IPS DF 6.9 (cell line): ENCODE results near the gene GDF15.
"Not testable (repeated sequence)": the region's sequence is repeated elsewhere in the genome, so short reads cannot be mapped to it uniquely, and the experiment has no call there.

ENCODE experiments used
- DNase-seq: peaks from one replicate; pipeline ENCODE4 v3.0.0-alpha.2; 2013; ENCODE audit warnings: low read depth, low spot score
- H3K27ac ChIP-seq: one replicate; pipeline ENCODE4 v1.5.1; 2013; ENCODE audit warnings: low read length, control low read depth
- H3K27me3 ChIP-seq: 2 replicates; pipeline ENCODE4 v1.6.1; 2013; ENCODE audit warnings: mild to moderate bottlenecking, low read length; ENCODE audit not compliant: control insufficient read depth, insufficient read depth
- H3K36me3 ChIP-seq: 2 replicates; pipeline ENCODE4 v1.6.1; 2013; ENCODE audit warnings: low read length; ENCODE audit not compliant: control insufficient read depth, insufficient read depth
- H3K4me1 ChIP-seq: 2 replicates; pipeline ENCODE4 v1.6.1; 2013; ENCODE audit warnings: low read length; ENCODE audit not compliant: control insufficient read depth, insufficient read depth
- H3K4me3 ChIP-seq: 2 replicates; pipeline ENCODE4 v1.5.1; 2013; ENCODE audit warnings: mild to moderate bottlenecking, low read length
- H3K9me3 ChIP-seq: 2 replicates; pipeline ENCODE4 v1.6.1; 2013; ENCODE audit warnings: low read length, inconsistent platforms; ENCODE audit not compliant: control insufficient read depth, insufficient read depth
- WGBS: extraction: QIAGEN DNeasy Blood & Tissue Kit; methylation state at CpG from one replicate; pipeline ENCODE4 v1.1.7; 2013; ENCODE audit warnings: mixed read lengths, missing lambda C conversion rate; ENCODE audit not compliant: insufficient read length, insufficient coverage; 5-methylcytosine and 5-hydroxymethylcytosine counted together

GDF15 gene

DNA sequence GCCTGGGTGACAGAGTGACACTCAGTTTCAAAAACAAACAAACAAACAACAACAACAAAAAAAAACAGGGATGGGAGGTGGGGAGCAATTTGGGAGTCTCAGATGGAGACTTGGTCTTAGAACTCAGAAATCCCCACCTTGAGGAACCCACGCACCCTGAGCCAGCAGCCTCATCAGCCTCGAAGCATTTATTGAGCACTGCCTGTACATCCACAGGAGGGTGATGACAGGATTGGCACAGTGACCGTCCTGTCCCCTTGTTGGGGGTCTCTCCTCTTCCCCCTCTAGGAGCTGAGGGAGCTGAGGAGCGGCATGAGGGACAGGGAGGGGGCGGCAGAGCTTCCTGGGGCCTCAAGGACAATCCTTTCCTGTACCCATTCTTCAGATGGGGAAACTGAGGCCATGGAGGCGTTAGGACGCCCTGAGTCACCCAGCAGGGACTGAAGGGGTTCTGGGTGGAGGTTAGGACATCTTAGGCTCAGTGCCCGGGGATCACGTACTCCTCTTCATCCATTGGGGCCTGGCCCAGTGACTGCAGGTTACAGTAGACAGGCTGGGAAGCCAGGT lies 5.6 kb downstream of the GDF15 start:
- Histone ChIP-seq H3K4me3 (no peak overlapping the region), H3K4me1 (peaks cover 3% of the 10 kb centered on the region; the same call in 1 of the 2 replicates)
- WGBS = no CpG with 5 or more reads among the region's 9 CpGs

DNA sequence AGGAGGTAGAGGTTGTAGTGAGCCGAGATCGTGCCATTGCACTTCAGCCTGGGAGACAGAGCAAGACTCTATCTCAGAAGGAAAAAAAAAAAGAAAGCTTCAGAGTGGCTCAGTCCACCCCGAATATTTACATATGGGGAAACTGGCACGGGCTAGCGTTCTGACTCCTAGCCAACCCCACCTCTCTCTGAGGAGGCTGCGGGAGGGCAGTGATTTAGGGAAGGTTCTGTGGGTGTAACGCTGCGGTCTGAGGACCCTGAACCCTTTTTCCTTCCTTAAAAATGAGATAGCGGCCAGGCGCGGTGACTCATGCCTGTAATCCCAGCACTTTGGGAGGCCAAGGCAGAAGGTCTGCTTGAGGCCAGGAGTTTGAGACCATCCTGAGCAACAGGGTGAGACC lies 6.5 kb downstream of the GDF15 start:
- no peak overlapping the region for H3K4me3 ChIP-seq
- WGBS = no CpG with 5 or more reads among the region's 11 CpGs
- H3K36me3 ChIP-seq = no peaks in the 10 kb centered on the region
- H3K27ac ChIP-seq = no peak overlapping the region
- DNase-seq = no peak
- no peaks in the 10 kb centered on the region for H3K9me3 ChIP-seq
- peaks cover 5% of the 10 kb centered on the region for H3K4me1 ChIP-seq
- no peaks in the 10 kb centered on the region for H3K27me3 ChIP-seq

More for the DNA sequence above, 5.6 kb downstream of the GDF15 start:
- H3K27ac ChIP-seq = no peak overlapping the region
- no peak for DNase-seq
- H3K27me3 ChIP-seq = no peaks in the 10 kb centered on the region
- no peaks in the 10 kb centered on the region for H3K36me3 ChIP-seq
- no peaks in the 10 kb centered on the region for H3K9me3 ChIP-seq

DNA sequence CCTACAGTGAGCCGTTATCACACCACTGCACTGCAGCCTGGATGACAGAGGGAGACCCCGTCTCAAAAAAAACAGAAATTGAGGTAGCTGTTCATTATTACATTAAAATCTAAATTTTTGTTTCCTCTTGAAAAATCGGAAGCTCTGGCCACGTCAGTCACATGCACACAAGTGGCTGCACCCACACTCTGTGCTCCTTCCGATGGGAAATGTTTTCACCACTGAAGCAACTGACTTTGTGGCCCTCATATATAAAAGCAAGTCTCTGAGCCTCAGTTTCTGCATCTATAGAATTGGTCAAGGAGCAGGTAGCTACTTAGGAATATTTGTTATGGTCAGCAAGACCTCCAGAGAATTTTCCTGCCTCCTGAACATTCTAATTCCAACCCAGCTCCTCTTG lies 7.0 kb downstream of the GDF15 start:
- DNase-seq = no peak
- WGBS = no CpG with 5 or more reads among the region's 5 CpGs
- no peak overlapping the region for H3K27ac ChIP-seq
- no peak overlapping the region for H3K4me3 ChIP-seq
- H3K27me3 ChIP-seq = no peaks in the 10 kb centered on the region
- H3K36me3 ChIP-seq = no peaks in the 10 kb centered on the region
- peaks cover 5% of the 10 kb centered on the region for H3K4me1 ChIP-seq
- no peaks in the 10 kb centered on the region for H3K9me3 ChIP-seq

DNA sequence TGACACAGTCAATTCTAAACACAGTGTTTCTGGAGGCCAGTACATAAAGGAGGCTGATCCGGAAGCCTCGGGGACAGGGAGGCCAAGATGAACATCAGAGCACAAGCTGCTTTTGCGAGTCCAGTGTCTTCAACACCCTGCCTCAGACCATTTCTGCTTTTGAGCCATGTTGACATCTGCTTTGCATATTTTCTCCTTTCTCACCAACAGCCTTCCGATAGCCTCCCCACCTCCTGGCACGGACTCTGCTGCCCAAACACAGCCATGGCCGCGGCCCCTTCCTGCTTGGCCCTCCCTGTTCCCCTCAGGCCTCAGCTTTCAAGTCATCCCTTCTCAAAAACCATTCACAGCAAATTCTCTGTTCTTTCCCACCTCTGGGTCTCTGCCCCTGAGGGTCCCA lies 7.9 kb downstream of the GDF15 start:
- WGBS = no CpG with 5 or more reads among the region's 7 CpGs
- Histone ChIP-seq H3K36me3 (no peaks in the 10 kb centered on the region), H3K9me3 (no peaks in the 10 kb centered on the region), H3K27ac (no peak overlapping the region), H3K4me3 (no peak overlapping the region), H3K27me3 (no peaks in the 10 kb centered on the region), H3K4me1 (peaks cover 3% of the 10 kb centered on the region)
- DNase-seq = no peak

DNA sequence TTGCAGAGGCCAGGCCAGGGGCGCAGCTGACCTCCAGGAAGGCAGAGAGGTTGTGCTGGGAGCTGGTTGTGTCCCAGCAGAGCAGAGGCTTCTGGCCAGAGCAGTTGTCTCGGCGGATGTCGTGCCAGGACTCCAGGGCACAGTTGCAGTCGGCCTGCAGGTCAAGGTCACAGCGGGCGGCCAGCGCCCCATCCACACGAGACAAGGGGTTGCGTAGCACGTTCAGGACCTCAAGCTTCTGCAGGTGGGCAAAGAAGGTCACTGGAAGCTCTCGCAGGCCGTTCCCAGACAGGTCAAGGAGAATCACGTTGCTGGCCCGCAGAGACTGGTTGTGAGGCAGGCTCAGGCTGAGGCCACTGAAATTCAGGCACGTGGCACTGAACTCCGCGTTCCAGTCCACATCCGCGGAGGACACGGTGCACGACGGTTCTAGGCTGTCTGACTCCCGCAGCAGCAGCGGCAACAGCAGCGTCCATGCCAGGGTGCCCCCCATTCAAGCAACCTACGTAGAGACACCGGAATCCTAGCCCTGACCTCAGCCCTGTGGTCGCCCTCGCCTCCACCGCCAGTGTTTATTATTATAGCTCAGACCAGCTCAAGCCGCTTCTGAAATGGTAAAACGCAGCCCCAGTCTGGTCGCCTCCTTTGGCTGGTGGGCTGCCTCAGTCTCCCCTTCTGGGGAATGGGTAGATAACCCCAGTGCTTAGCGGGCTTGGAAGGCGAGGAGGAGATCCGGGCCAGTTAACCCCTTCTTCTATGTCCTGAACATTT lies 10.7 kb downstream of the GDF15 start:
- Histone ChIP-seq H3K9me3 (no peaks in the 10 kb centered on the region), H3K4me1 (peaks cover 3% of the 10 kb centered on the region), H3K27me3 (no peaks in the 10 kb centered on the region), H3K4me3 (no peak overlapping the region), H3K27ac (no peak overlapping the region), H3K36me3 (no peaks in the 10 kb centered on the region)
- no CpG with 5 or more reads among the region's 37 CpGs for WGBS
- no peak for DNase-seq

DNA sequence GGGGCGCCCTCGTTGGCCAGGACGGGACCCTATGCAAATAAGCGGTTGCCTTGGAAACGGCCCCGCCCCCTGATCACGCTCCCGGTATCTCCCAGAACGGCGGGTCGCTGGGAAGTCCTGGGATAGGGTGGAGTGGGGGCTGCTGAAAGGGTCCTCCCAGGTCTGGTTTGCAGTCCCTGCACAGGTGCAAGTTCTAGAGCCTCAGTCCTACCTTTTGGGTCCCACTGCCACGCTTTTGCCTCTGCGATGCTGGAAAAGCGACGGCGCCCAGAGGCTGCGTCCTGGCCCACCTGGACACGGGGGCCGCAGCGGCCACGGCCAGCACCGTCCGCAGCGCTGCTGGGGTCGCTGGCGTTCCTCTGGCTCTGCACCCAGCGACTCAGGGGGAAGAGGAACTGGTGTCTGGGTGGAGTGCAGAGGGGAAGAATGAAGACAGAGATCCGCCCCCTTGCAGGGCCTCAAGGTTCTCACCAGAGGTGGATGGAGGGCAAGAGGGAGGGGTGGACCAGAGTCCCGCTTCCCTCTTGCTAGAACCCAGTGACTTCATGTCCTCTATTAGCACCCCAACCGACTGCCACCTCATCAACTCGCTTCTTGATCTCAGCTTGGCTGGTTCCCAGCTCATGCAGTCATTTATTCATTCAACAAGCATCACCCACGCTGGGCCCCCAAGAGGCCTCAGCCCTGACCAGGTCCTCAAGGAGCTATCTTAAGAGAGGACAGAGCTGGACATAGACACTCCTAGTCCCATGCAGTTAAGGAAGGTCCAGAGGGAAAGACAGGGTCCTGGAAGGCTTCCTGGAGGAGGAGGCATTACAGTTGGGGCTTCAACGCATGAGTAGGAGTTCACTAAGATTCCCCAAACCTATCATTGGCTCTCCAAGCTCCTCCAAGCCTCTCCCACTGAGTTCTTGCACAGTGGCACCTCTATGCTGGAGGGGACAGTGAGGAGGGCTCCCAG lies 11.6 kb downstream of the GDF15 start, which contains the start of gene LRRC25:
LRRC25 (minus strand) TSS at position 381 of the 961 bp plus-strand sequence. CDS start 659 bp downstream, outside the sequence.
- no peak for DNase-seq
- WGBS = no CpG with 5 or more reads among the region's 33 CpGs
- H3K27ac ChIP-seq = no peak within 1 kb of the TSS
- peak within 1 kb of the TSS; percentile 15; the same call in 1 of the 2 replicates for H3K4me3 ChIP-seq
- no peaks in the 10 kb centered on the region for H3K9me3 ChIP-seq
- no peaks in the 10 kb centered on the region for H3K36me3 ChIP-seq
- H3K4me1 ChIP-seq = peaks cover 3% of the 10 kb centered on the region
- H3K27me3 ChIP-seq = no peaks in the 10 kb centered on the region

DNA sequence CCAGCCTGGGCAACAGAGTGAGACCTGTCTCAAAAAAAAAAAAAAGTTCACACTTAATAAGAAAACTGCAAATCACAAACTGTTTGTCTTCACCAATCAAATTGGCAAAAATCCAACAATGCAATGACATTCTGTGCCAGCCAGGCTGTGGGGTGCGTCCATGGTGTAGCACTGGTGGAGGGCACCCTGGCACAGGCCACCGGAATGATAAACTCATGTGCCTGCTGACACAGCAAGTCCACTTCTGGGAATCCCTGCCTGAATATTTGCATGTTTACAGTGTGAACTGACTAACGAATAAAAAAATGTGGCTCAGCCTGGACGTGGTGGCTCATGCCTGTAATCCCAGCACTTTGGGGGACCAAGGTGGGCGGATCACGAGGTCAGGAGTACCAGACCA lies 13.1 kb downstream of the GDF15 start:
- Histone ChIP-seq H3K4me3 (no peak overlapping the region), H3K27me3 (no peaks in the 10 kb centered on the region), H3K27ac (no peak overlapping the region), H3K36me3 (no peaks in the 10 kb centered on the region), H3K4me1 (peaks cover 3% of the 10 kb centered on the region), H3K9me3 (no peaks in the 10 kb centered on the region)
- no peak for DNase-seq
- WGBS = no CpG with 5 or more reads among the region's 6 CpGs

DNA sequence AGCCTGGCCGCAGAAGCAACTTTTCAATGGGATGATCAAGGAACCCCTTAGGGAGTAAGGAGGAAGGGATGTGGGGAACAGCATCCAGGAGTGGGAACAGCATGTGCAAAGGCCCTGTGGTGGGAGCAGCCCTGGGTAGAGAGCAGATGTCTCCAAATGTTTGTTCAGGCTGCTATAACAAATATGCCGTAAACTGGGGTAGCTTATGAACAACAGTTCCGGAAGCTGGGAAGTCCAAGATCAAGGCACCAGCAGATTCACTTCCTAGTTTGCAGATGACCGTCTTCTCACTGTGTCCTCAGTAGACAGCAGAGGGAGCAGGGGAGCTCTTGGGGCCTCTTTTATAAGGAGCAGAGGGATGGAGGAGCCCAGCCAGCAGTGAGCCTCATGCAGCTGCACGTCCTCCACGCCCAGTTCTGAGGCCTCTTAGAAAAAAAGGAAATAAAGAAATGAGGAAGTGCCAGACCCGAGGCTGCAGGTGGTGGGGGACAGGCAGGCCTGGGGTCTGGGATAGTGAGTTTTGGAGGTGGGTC lies 15.7 kb downstream of the GDF15 start:
- H3K27me3 ChIP-seq = no peaks in the 10 kb centered on the region
- no peaks in the 10 kb centered on the region for H3K36me3 ChIP-seq
- no peak for DNase-seq
- no peak overlapping the region for H3K4me3 ChIP-seq
- H3K4me1 ChIP-seq = peaks cover 3% of the 10 kb centered on the region
- WGBS = no CpG with 5 or more reads among the region's 7 CpGs
- no peak overlapping the region for H3K27ac ChIP-seq
- no peaks in the 10 kb centered on the region for H3K9me3 ChIP-seq

DNA sequence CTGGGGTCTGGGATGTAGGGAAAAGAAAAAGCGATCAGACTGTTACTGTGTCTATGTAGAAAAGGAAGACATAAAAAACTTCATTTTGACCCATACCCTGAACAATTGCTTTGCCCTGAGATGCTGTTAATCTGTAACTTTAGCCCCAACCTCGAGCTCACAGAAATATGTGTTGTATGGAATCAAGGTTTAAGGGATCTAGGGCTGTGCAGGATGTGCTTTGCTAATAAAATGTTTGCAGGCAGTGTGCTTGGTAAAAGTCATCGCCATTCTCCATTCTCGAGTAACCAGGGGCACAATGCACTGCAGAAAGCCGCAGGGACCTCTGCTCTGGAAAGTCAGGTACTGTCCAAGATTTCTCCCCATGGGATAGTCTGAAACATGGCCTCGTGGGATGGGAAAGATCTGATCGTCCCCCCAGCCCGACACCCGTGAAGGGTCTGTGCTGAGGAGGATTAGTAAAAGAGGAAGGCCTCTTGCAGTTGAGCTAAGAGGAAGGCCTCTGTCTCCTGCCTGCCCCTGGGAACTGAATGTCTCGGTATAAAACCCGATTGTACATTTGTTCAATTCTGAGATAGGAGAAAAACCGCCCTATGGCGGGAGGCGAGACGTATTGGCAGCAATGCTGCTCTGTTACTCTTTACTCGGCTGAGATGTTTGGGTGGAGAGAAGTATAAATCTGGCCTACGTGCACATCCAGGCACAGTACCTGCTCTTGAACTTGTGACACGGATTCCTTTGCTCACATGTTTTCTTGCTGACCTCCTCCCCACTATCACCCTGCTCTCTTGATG lies 16.7 kb downstream of the GDF15 start:
- no CpG with 5 or more reads among the region's 18 CpGs for WGBS
- H3K27me3 ChIP-seq, DNase-seq, H3K4me1 ChIP-seq, H3K27ac ChIP-seq, H3K9me3 ChIP-seq, H3K36me3 ChIP-seq, H3K4me3 ChIP-seq: not testable (repeated sequence)
